NT2/D1 (cell line): ENCODE measurements around the gene KIAA1217.

Source experiments
- SUZ12 ChIP-seq: IDR thresholded peaks from 2 replicates; pipeline ENCODE4 v1.6.1; 2011; ENCODE audit not compliant: insufficient read length, insufficient read depth; ENCODE audit errors: extremely low read depth
- YY1 ChIP-seq: IDR thresholded peaks from 2 replicates; pipeline ENCODE4 v1.6.1; 2011; ENCODE audit not compliant: insufficient read length, insufficient read depth
- ZNF274 ChIP-seq: IDR thresholded peaks from 2 replicates; pipeline ENCODE4 v1.6.1; 2011; ENCODE audit warnings: mild to moderate bottlenecking, low read depth, low read length

DNA sequence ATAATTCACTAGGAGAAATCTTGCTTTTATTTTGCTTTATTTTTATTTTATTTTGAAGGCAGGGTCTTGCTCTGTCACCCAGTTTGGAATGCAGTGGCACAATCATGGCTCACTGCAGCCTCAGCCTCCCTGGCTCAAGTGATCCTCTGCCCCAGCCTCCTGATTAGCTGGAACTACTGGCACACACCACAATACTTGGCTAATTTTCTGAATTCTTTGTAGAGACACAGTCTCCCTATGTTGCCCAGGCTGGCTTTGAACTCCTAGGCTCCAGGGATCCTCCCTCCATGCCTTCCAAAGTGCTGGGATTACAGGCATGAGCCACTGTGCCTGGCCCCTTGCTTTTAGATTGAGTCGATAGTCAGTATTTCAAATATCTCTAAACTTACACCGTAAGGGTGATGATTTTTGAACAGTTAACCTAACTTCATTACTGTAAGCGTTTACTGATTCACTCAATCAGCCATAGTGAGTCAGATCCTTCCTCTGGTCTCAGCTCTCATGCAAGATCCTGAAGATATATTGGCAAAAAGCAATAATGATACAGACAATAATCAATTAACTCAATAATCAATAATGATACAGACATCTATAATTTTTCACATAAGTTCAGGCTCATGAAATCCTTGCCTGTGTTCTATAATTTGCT, 239.5 kb downstream of the KIAA1217 start:
- TF ChIP-seq ZNF274, result no peak
- TF ChIP-seq YY1, result no peak
- no peak for TF ChIP-seq SUZ12
